SJCRH30 (cell line): Measurements from ENCODE around the gene PODXL. TPM values are rescaled to one million over a fixed set of nuclear protein-coding genes. Genes with fewer than 3 reads are reported as not detected.

ENCODE experiments used
- DNase-seq, 2 experiments: peaks; one replicate each; pipeline ENCODE4 v3.0.0-alpha.2; 2015 to 2020
- H3K27ac ChIP-seq: fragments of 250-450 bp; sonication (Bioruptor Pico); 2 replicates; pipeline ENCODE4 v1.5.1; 2020; ENCODE audit warnings: mild to moderate bottlenecking, moderate library complexity
- H3K27me3 ChIP-seq: fragments of 250-450 bp; sonication (Bioruptor Pico); 2 replicates; pipeline ENCODE4 v1.5.1; 2020; ENCODE audit warnings: mild to moderate bottlenecking, moderate library complexity
- H3K36me3 ChIP-seq: fragments of 250-450 bp; sonication (Bioruptor Pico); 2 replicates; pipeline ENCODE4 v1.5.1; 2020; ENCODE audit warnings: mild to moderate bottlenecking, moderate library complexity
- H3K4me1 ChIP-seq: fragments of 250-450 bp; sonication (Bioruptor Pico); 2 replicates; pipeline ENCODE4 v1.5.1; 2020; ENCODE audit warnings: mild to moderate bottlenecking, moderate library complexity
- H3K4me3 ChIP-seq: fragments of 250-450 bp; sonication (Bioruptor Pico); 2 replicates; pipeline ENCODE4 v1.5.1; 2020; ENCODE audit warnings: mild to moderate bottlenecking, moderate library complexity
- H3K9me3 ChIP-seq: fragments of 250-450 bp; sonication (Bioruptor Pico); replicated peaks from 2 replicates; pipeline ENCODE4 v1.5.1; 2020; ENCODE audit warnings: mild to moderate bottlenecking, moderate library complexity
- total RNA-seq: library from RNA; depleted of rRNA; stranded (reverse); fragments of >200 nt; shearing (Covaris generic); gene quantifications from 2 replicates; pipeline ENCODE4 v1.2.3, GENCODE V29; 2014; rRNA removed

The PODXL gene
- total RNA-seq, 1 experiment from 2014 or later = 78.1 TPM

- no peak for DNase-seq
- peaks cover 17% of the 10 kb centered on the region for H3K36me3 ChIP-seq
Observed at GRCh38 chr7:131456338-131456737, 100.1 kb downstream of the PODXL start.

GRCh38 chr7:131455546-131455945 lies 100.9 kb downstream of the PODXL start:
- no peak for DNase-seq
- H3K9me3 ChIP-seq = no peaks in the 10 kb centered on the region
- H3K4me3 ChIP-seq = no peak overlapping the region
- no peaks in the 10 kb centered on the region for H3K27me3 ChIP-seq
- H3K27ac ChIP-seq = no peak overlapping the region
- no peaks in the 10 kb centered on the region for H3K4me1 ChIP-seq
- H3K36me3 ChIP-seq = peaks cover 20% of the 10 kb centered on the region

More at GRCh38 chr7:131456338-131456737, 100.1 kb downstream of the PODXL start:
- H3K27me3 ChIP-seq = no peaks in the 10 kb centered on the region
- H3K9me3 ChIP-seq = no peaks in the 10 kb centered on the region
- H3K4me1 ChIP-seq = no peaks in the 10 kb centered on the region
- no peak overlapping the region for H3K27ac ChIP-seq
- no peak overlapping the region for H3K4me3 ChIP-seq

- Histone ChIP-seq H3K9me3 (no peaks in the 10 kb centered on the region), H3K36me3 (peaks cover 16% of the 10 kb centered on the region), H3K27ac (no peak overlapping the region), H3K4me3 (no peak overlapping the region), H3K4me1 (no peaks in the 10 kb centered on the region), H3K27me3 (no peaks in the 10 kb centered on the region)
- no peak for DNase-seq
Observed at GRCh38 chr7:131455001-131455400, 101.4 kb downstream of the PODXL start.

- no peak overlapping the region for H3K4me3 ChIP-seq
- H3K27ac ChIP-seq = no peak overlapping the region
- no peaks in the 10 kb centered on the region for H3K27me3 ChIP-seq
- H3K4me1 ChIP-seq = no peaks in the 10 kb centered on the region
- peaks cover 16% of the 10 kb centered on the region for H3K36me3 ChIP-seq
- H3K9me3 ChIP-seq = no peaks in the 10 kb centered on the region
- no peak for DNase-seq
Observed at GRCh38 chr7:131454498-131454897, 101.9 kb downstream of the PODXL start.

Other genes starting within 250 kb of the PODXL start
- 48.5 and 57.9 TPM in 2 replicates for gene MKLN1, start 228.8 kb downstream of the PODXL start, total RNA-seq